Activated naive CD4-positive, alpha-beta T cell treated with anti-CD3 and anti-CD28 coated beads, Interleukin-2, amount 50 U/mL, for 24 hours (primary cell): ENCODE measurements around the gene AGRN.

Source experiments
- H3K27ac Mint-ChIP-seq: one replicate; pipeline ENCODE4 v1.8.0; 2021; ENCODE audit warnings: mild to moderate bottlenecking, mixed read lengths
- H3K27me3 Mint-ChIP-seq: one replicate; pipeline ENCODE4 v1.8.0; 2021; ENCODE audit warnings: mixed read lengths
- H3K36me3 Mint-ChIP-seq: one replicate; pipeline ENCODE4 v1.8.0; 2021; ENCODE audit warnings: mixed read lengths
- H3K4me1 Mint-ChIP-seq: one replicate; pipeline ENCODE4 v1.8.0; 2021; ENCODE audit warnings: mixed read lengths
- H3K4me3 Mint-ChIP-seq: one replicate; pipeline ENCODE4 v1.8.0; 2021; ENCODE audit warnings: mild to moderate bottlenecking, mixed read lengths
- H3K9me3 Mint-ChIP-seq: one replicate; pipeline ENCODE4 v1.8.0; 2021; ENCODE audit warnings: mixed read lengths

AGRN gene

GRCh38 chr1:1066403-1067283 lies 46.7 kb downstream of the AGRN start:
- Mint-ChIP-seq H3K4me1 (peaks cover 19% of the 10 kb centered on the region), H3K4me3 (peak overlapping the region; percentile 23), H3K27ac (no peak overlapping the region), H3K36me3 (no peaks in the 10 kb centered on the region), H3K9me3 (no peaks in the 10 kb centered on the region), H3K27me3 (no peaks in the 10 kb centered on the region)

GRCh38 chr1:1067284-1067859 lies 47.5 kb downstream of the AGRN start:
- Mint-ChIP-seq H3K9me3 (no peaks in the 10 kb centered on the region), H3K4me1 (peaks cover 19% of the 10 kb centered on the region), H3K27me3 (no peaks in the 10 kb centered on the region), H3K36me3 (no peaks in the 10 kb centered on the region), H3K4me3 (no peak overlapping the region), H3K27ac (no peak overlapping the region)

- H3K4me1 Mint-ChIP-seq = peaks cover 18% of the 10 kb centered on the region
- no peaks in the 10 kb centered on the region for H3K36me3 Mint-ChIP-seq
- H3K27ac Mint-ChIP-seq = no peak overlapping the region
- H3K27me3 Mint-ChIP-seq = no peaks in the 10 kb centered on the region
- peak overlapping the region; percentile 57 for H3K4me3 Mint-ChIP-seq
- no peaks in the 10 kb centered on the region for H3K9me3 Mint-ChIP-seq
Observed at GRCh38 chr1:1067860-1068516, 48.1 kb downstream of the AGRN start.

- no peak overlapping the region for H3K27ac Mint-ChIP-seq
- H3K4me1 Mint-ChIP-seq = peaks cover 16% of the 10 kb centered on the region
- H3K27me3 Mint-ChIP-seq = no peaks in the 10 kb centered on the region
- H3K9me3 Mint-ChIP-seq = no peaks in the 10 kb centered on the region
- no peaks in the 10 kb centered on the region for H3K36me3 Mint-ChIP-seq
- peak overlapping the region; percentile 57 for H3K4me3 Mint-ChIP-seq
Observed at GRCh38 chr1:1068517-1069055, 48.7 kb downstream of the AGRN start.

GRCh38 chr1:1069056-1069710 lies 49.3 kb downstream of the AGRN start:
- Mint-ChIP-seq H3K27ac (no peak overlapping the region), H3K36me3 (no peaks in the 10 kb centered on the region), H3K4me3 (peak overlapping the region; percentile 68), H3K9me3 (no peaks in the 10 kb centered on the region), H3K27me3 (no peaks in the 10 kb centered on the region), H3K4me1 (peaks cover 13% of the 10 kb centered on the region)

- no peak overlapping the region for H3K27ac Mint-ChIP-seq
- no peaks in the 10 kb centered on the region for H3K36me3 Mint-ChIP-seq
- peaks cover 12% of the 10 kb centered on the region for H3K4me1 Mint-ChIP-seq
- H3K27me3 Mint-ChIP-seq = peaks cover 4% of the 10 kb centered on the region
- H3K9me3 Mint-ChIP-seq = no peaks in the 10 kb centered on the region
- peak overlapping the region; percentile 68 for H3K4me3 Mint-ChIP-seq
Observed at GRCh38 chr1:1069711-1070676, 50.1 kb downstream of the AGRN start.

GRCh38 chr1:1071486-1072298 lies 51.8 kb downstream of the AGRN start:
- Mint-ChIP-seq H3K4me1 (peaks cover under 1% of the 10 kb centered on the region), H3K4me3 (no peak overlapping the region), H3K27ac (no peak overlapping the region), H3K36me3 (no peaks in the 10 kb centered on the region), H3K9me3 (no peaks in the 10 kb centered on the region), H3K27me3 (peaks cover 4% of the 10 kb centered on the region)

GRCh38 chr1:1072299-1072848 lies 52.5 kb downstream of the AGRN start:
- Mint-ChIP-seq H3K27me3 (peaks cover 4% of the 10 kb centered on the region), H3K4me1 (no peaks in the 10 kb centered on the region), H3K36me3 (no peaks in the 10 kb centered on the region), H3K4me3 (no peak overlapping the region), H3K27ac (no peak overlapping the region), H3K9me3 (no peaks in the 10 kb centered on the region)

GRCh38 chr1:1072849-1073742 lies 53.2 kb downstream of the AGRN start:
- H3K4me3 Mint-ChIP-seq = no peak overlapping the region
- no peaks in the 10 kb centered on the region for H3K4me1 Mint-ChIP-seq
- no peaks in the 10 kb centered on the region for H3K9me3 Mint-ChIP-seq

GRCh38 chr1:1073743-1074587 lies 54.0 kb downstream of the AGRN start, which contains the start of gene RNF223:
RNF223 (minus strand) TSS chr1:1074306; CDS start chr1:1072566, 1,740 bp downstream.
- H3K27ac Mint-ChIP-seq = no peak within 1 kb of the TSS
- peaks cover 4% of the 10 kb centered on the region for H3K27me3 Mint-ChIP-seq
- no peaks in the 10 kb centered on the region for H3K36me3 Mint-ChIP-seq
- H3K4me3 Mint-ChIP-seq = no peak within 1 kb of the TSS
- H3K4me1 Mint-ChIP-seq = no peaks in the 10 kb centered on the region
- H3K9me3 Mint-ChIP-seq = no peaks in the 10 kb centered on the region

More at GRCh38 chr1:1072849-1073742, 53.2 kb downstream of the AGRN start:
- Mint-ChIP-seq H3K36me3 (no peaks in the 10 kb centered on the region), H3K27ac (no peak overlapping the region), H3K27me3 (peaks cover 4% of the 10 kb centered on the region)

GRCh38 chr1:1074631-1075147 lies 54.8 kb downstream of the AGRN start:
- H3K4me1 Mint-ChIP-seq = no peaks in the 10 kb centered on the region
- no peak overlapping the region for H3K27ac Mint-ChIP-seq
- no peak overlapping the region for H3K4me3 Mint-ChIP-seq
- H3K27me3 Mint-ChIP-seq = peaks cover 4% of the 10 kb centered on the region
- no peaks in the 10 kb centered on the region for H3K9me3 Mint-ChIP-seq
- H3K36me3 Mint-ChIP-seq = no peaks in the 10 kb centered on the region
